Stimulated activated naive CD4-positive, alpha-beta T cell (primary cell): ENCODE data around the gene ALX3.
"Not testable (repeated sequence)": the region's sequence is repeated elsewhere in the genome, so short reads cannot be mapped to it uniquely, and the experiment has no call there.

Experiments used
- DNase-seq, 6 experiments: peaks; one replicate each; lab custom pipeline; 2025; lab: John Stamatoyannopoulos, UW

Gene ALX3

DNA sequence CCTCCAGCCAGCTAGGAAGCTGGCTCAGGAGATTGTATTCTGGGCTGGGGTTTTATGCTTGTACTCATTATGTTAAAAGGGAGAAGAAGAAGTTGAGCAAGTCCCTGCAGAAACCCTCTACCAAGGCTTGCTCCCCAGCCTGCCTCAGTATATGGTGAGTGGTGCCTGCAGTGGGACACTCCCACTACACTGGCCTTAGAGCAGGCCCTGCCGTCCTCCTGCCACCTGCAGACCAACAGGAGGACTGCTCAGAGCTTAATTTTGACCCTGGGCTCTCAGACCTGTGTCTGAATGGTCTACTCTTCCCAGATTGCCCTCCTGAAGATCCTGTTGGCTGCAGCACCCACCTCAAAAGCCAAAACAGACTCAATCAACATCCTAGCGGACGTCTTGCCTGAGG lies 23.0 kb downstream of the ALX3 start:
- DNase-seq = no peak

- no peak for DNase-seq
These were observed 27.5 kb downstream of the ALX3 start for GRCh38 chr1:110043016-110043415.

GRCh38 chr1:110040548-110040947 lies 29.9 kb downstream of the ALX3 start:
- no peak for DNase-seq

DNA sequence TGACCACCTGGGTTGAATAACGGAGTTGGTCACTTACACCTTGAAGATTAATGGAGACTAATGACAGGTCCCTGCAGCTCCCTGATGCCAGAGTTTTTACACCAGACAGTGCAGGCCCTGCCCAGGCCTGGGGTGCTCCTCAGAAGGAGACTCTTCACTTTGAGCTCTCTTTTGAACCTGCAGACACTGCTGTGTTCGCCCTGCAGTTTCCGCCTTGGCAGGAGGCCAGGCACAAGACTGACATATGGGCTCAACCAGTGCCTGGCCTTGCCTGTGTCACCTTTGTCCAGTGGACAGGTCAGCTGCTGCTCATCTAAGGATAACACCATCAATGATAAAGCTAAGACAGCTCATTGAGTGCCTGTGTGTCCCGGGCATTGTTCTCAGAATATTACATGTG lies 30.8 kb downstream of the ALX3 start:
- no peak for DNase-seq

DNA sequence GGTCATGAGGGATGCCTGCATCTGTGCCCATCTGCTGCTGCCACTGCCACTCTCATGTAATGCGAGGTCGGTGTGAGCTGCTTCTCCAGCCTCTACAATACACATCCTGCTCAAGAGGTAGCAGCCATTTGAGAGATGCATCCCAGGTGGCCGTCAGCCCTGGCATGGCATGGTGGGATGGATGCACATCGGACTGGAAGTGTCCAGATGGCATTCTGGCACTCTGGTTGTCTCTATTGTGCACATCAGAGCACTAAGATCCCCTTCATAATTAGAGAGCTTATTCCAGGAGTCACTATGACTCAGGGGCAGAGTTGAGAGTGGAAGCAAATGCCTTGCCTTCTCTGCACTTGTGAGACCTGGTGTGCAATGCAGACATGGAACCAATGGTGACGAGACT lies 32.2 kb downstream of the ALX3 start:
- DNase-seq = no peak

DNA sequence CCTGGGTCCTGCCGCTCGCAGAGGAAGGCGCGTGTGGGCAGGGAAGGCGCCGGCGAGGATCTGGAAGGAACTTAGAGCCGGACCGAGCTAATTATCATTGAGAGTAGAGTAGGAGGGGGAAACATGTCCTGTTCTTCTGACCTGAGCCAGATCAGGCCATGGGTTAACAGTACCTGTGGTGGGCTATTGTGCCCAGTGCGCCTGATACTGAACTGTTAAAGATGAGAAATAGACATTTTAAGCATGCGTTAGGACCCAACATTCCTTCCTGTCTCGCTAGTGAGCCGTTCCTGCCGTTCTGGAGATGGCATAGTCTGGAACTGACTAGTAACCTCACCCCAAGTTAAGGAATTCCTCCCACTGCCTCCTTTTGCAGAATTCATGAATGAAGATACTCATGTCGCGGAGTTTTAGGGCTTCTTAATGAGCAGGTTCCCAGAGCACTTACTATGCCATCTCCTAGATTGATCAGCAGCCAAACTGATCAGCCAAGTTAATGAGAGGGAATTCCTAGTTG lies 35.2 kb downstream of the ALX3 start:
- peak in 1 of 6 experiments; percentile 23 for DNase-seq

DNA sequence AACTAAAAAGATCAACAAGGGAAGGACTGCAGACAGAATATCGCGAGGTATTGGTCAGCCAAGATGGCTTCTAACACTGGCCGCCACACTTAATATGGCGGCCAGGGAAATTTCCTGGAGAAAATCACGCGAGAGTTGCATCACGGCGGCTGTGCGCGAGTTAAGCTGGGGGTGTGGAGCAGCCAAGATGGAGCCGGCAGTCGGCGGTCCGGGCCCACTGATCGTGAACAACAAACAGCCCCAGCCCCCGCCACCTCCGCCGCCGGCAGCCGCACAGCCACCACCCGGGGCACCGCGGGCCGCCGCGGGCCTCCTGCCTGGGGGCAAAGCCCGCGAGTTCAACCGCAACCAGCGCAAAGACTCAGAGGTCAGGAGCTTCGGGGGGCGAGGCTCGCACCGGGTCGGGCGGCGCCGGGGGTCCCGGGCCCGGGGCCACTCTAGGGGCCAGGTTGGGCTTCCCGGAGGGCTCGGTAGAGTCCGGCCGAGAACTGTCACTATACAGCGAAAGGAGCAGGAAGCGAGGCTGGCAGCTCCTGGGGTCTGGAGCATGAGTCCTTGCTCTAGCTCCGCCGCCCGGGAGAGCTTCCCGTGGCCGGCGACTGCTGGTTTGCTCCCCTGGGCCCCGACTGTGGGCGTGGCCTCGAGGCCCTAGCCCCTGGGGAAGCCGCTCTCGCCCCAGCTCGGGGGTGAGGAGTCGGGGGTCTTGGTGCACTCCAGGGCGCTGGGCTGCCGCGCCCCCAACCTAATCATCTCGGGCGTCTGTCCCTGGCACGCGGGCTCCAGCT lies 35.8 kb downstream of the ALX3 start, which contains the start of gene STRIP1:
STRIP1 (plus strand) TSS at position 174 of the 785 bp plus-strand sequence; CDS start at position 188, 14 bp downstream.
- peak; percentile 84 to 95 (median 92) for DNase-seq

DNA sequence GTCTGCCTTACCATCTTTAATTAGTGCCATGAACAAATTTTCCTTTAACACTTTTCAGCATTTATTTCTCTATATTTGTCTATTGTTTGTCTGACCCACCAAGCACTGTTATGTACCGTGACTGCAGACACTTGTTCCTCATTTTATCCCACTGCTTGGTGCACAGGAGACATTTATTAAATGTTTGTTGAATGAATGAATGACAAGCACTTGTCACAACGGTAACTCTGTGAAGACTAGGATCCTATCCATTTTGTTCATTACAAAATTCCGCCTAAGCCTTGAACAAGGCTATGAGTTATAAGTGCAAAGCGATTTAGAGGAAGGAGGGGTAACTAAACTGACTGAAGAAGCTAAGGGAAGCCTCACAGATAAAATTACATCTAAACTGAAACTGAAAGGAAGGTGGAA lies 36.4 kb downstream of the ALX3 start:
- no peak for DNase-seq

GRCh38 chr1:110033421-110033820 lies 37.1 kb downstream of the ALX3 start:
- no peak for DNase-seq

DNA sequence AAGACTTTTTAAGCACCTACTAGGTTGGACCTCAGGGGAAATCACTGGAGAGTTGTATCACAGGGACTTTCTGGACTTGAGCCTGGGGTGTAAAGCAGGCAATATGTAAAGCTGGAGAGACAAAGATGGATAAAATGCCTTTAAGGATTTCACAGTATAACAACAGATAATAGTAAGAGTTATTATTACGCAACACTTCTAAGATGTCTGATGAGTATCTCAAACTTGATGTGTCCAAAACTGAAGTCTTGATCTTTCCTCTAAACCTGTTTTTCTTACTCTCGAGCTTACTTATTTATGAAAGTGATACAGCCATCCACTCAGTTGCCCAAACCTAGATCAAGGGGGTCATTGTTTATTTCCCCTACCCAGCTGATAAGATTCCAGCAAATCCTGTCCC lies 38.1 kb downstream of the ALX3 start:
- no peak for DNase-seq

GRCh38 chr1:110030687-110031086 lies 39.8 kb downstream of the ALX3 start:
- not testable (repeated sequence) for DNase-seq

DNA sequence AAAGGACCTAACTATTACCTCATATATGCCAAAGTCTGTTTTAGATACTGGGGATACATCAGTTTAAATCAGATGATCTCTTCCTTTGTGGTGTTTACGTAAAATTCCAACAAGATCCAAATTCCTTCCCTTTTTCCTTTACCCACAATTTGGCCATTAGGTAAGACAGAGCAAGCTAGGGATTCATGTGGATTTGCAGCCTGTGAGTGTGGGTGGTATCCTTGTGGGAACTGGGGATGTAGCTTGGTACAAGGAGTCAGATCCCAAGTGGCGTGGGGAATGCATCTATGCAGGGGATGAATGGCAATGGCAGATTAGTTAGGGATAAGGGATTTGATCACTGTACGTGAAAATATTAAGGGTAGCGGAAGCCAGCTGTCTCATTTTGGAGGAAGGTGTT lies 45.9 kb downstream of the ALX3 start:
- no peak for DNase-seq

DNA sequence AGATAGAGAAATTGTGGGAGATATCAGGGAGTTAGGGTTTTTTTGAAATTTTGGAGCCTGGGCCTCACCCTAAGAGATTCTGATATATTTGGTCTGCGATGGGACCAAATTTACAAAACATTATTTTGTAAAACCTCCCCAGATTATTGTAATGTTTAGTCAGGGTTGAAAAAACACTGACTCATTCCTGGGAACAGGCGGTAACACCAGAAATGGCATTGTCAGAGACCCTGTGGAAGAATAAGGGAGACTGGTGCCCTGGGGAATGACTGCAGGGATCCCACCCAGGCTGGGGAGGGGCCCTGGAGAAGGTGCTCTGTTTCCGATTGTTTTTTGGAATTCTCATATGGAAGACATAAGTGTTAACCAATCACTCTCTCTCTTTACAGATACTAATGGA lies 49.2 kb downstream of the ALX3 start:
- no peak for DNase-seq

DNA sequence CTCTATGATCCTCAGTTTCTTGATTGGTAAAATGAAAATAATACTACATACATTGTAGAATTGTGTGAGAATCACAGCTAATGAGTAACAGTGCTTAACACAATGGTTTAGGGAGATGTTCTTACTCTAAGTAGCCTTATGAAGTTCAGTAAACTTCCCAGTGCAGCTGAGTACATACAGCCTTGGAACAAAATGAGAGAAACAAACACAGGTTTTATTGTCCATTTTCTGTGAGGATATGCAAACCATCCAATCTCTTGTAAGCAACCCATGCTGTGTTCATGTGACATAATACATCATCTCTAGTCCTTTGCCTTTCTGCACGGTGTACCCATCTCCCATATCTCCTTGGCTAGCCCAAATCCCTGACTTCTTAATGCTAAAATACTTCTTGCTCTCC lies 50.7 kb downstream of the ALX3 start:
- DNase-seq = no peak

DNA sequence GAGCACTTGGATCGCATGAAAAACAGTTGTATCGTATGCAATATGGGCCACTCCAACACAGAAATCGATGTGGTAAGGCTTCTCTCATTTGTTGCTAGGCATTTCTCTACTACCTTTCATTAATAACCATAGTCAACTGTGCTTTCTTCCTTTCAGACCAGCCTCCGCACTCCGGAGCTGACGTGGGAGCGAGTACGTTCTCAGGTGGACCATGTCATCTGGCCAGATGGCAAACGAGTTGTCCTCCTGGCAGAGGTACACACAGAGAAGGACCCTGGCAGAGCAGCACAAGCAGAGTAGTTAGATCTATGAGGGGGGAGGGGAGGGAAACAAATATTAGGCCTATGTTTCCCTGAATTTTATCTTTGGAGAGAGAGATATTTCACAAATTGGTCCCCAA lies 52.1 kb downstream of the ALX3 start:
- DNase-seq = no peak

- no peak for DNase-seq
These were observed 52.7 kb downstream of the ALX3 start for GRCh38 chr1:110017792-110018191.

DNA sequence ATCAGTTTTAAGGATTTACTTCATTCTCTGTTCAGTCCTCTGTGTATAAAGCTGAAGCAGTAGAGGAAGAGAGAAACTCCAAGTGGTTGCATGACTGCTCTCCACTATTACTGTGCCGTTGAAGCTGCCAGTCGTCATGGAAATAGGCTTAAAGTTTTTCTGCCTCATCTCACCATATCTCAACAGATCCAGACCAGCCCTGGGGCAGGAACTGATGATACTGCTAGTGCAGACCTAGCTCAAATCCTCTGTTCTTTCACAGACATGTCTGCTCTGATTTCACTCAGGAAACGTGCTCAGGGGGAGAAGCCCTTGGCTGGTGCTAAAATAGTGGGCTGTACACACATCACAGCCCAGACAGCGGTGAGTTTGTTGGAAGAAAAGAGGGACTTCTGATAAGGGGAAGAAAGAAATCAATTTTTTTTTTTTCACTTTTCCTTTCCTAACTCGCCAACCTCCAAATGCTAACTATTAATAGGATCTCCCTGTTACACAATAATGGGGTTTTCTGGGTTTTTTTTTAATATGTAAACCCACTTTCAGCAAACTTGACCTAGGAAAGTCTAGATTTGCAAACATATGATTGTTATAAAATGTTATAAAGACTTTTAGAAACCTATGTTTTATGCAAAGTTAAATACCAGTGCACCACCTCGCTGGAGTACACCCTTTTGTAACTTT lies 58.2 kb downstream of the ALX3 start:
- DNase-seq = no peak

DNA sequence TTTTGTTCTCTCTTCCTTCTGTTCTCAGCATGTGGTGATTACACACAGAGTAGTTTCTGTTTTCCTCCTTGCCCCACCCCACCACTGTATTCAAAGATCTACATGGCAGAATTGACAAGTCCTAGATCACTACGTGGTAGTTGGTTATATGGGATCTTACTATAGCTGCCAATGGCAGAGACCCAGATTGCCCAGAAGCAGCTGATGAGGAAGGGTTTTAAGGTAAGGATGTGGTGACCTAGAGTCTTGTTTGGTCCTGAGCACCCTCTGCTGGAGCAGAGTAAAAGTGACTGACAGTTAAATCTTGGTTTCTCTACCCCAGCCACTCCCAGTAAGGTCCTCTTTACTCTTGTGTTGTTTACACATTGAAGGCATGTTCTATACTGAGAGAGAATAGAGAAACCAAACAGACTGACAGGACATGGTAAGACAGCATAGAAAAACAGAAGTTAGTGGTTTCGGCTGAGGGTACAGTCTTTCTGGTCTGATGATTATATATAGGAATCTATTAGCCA lies 58.9 kb downstream of the ALX3 start:
- DNase-seq = peak in 3 of 6 experiments; percentile 24 to 36 (median 31)
